GM12878 (cell line): ENCODE measurements around the gene TMEM167B. TPM values are rescaled to one million over a fixed set of nuclear protein-coding genes. Genes with fewer than 3 reads are reported as not detected.

Experiments
- ATAC-seq: fragments of 200-7000 bp; cut with Tn5 transposase; 3 replicates; pipeline ENCODE4 v1.9.1; 2020; ENCODE audit warnings: mild to moderate bottlenecking, moderate library complexity
- BruUV-seq: library from RNA; stranded (reverse); fragments of 400-500 nt; replicated peaks from 2 replicates; lab custom pipeline; 2021; lab: Mats Ljungman, UMichigan
- CTCF ChIA-PET: fragments of 300-600 bp; sonication (Branson Sonifier 250); formaldehyde crosslinking; extraction: SDS; loops from one replicate; lab custom pipeline; 2021; ENCODE audit warnings: inconsistent platforms; lab: Yijun Ruan, JAX
- POLR2A ChIA-PET: fragments of 350-600 bp; formaldehyde crosslinking; extraction: SDS; loops from one replicate; lab custom pipeline; 2021; ENCODE audit warnings: inconsistent platforms; lab: Charles Lee
- RAD21 ChIA-PET: fragments of 300-600 bp; sonication (Branson Sonifier 250); formaldehyde crosslinking; loops from one replicate; lab custom pipeline; 2023; ENCODE audit warnings: antibody characterized with exemption; ENCODE audit not compliant: unreplicated experiment; lab: Charles Lee
- SMC1A ChIA-PET: fragments of 300-600 bp; sonication (Branson Sonifier 250); formaldehyde crosslinking; loops from one replicate; lab custom pipeline; 2023; ENCODE audit not compliant: unreplicated experiment, uncharacterized antibody; lab: Charles Lee
- DNase-seq: peaks from one replicate; pipeline ENCODE4 v3.0.0-alpha.2; 2011; ENCODE audit warnings: low read depth, low spot score
- FAIRE-seq: peaks from 3 replicates; lab custom pipeline; 2011; peaks lifted over from hg19 to GRCh38; lab: Jason Lieb, UNC
- H2AFZ ChIP-seq: 2 replicates; pipeline ENCODE4 v1.6.0; 2011; ENCODE audit warnings: low read depth, low read length, control low read depth; ENCODE audit not compliant: control insufficient read depth
- H3K27ac ChIP-seq: 2 replicates; pipeline ENCODE4 v1.5.1; 2011; ENCODE audit warnings: control low read depth; ENCODE audit not compliant: control insufficient read depth, insufficient read depth
- H3K27me3 ChIP-seq, 2 experiments: replicated peaks in 1 of 2; 2 replicates each; pipeline versions ENCODE4 v1.6.0 to v1.6.1; 2011; ENCODE audit warnings: low read length in 1 of 2; ENCODE audit not compliant: control insufficient read depth in 2 of 2, insufficient read depth in 2 of 2
- H3K36me3 ChIP-seq, 2 experiments: 2 replicates each; pipeline ENCODE4 v1.5.1; 2011; ENCODE audit warnings: low read length in 1 of 2; ENCODE audit not compliant: control insufficient read depth in 2 of 2, insufficient read depth in 2 of 2
- H3K4me1 ChIP-seq: 2 replicates; pipeline ENCODE4 v1.6.1; 2011; ENCODE audit warnings: mild to moderate bottlenecking, low read length, moderate library complexity, mixed read lengths; ENCODE audit not compliant: control insufficient read depth, insufficient read depth
- H3K4me2 ChIP-seq: 2 replicates; pipeline ENCODE4 v1.6.0; 2011; ENCODE audit warnings: control low read depth; ENCODE audit not compliant: control insufficient read depth, insufficient read depth
- H3K4me3 ChIP-seq: fragments of 200-600 bp; sonication (generic); 2 replicates; pipeline ENCODE4 v1.5.1; 2016
- H3K79me2 ChIP-seq: 2 replicates; pipeline ENCODE4 v1.6.0; 2011; ENCODE audit warnings: low read length; ENCODE audit not compliant: control insufficient read depth, insufficient read depth
- H3K9ac ChIP-seq: 2 replicates; pipeline ENCODE4 v1.8.0; 2011; ENCODE audit warnings: low read length, control low read depth, mixed read lengths; ENCODE audit not compliant: control insufficient read depth, insufficient read depth
- H3K9me3 ChIP-seq: replicated peaks from 3 replicates; pipeline ENCODE4 v1.5.1; 2011; ENCODE audit warnings: mild to moderate bottlenecking, low read length; ENCODE audit not compliant: control insufficient read depth, insufficient read depth
- H4K20me1 ChIP-seq: 2 replicates; pipeline ENCODE4 v1.6.0; 2011; ENCODE audit not compliant: control insufficient read depth, insufficient read depth
- RAD21 ChIP-seq: IDR thresholded peaks from 2 replicates; pipeline ENCODE4 v1.6.1; 2011; ENCODE audit warnings: mild to moderate bottlenecking, low read depth, low read length, moderate library complexity; ENCODE audit not compliant: insufficient read depth
- RB1 ChIP-seq: fragments of 450-650 bp; formaldehyde crosslinking; IDR thresholded peaks from 2 replicates; pipeline ENCODE4 v1.6.1; 2017; ENCODE audit warnings: mild to moderate bottlenecking, borderline replicate concordance
- SMC3 ChIP-seq: IDR thresholded peaks from 2 replicates; pipeline ENCODE4 v1.6.1; 2011; ENCODE audit warnings: low read length, improper control_type of control experiment, borderline replicate concordance
- ZBTB4 ChIP-seq: fragments of 450-650 bp; formaldehyde crosslinking; IDR thresholded peaks from 2 replicates; pipeline ENCODE4 v1.4.0; 2022; ENCODE audit warnings: mild to moderate bottlenecking, moderate library complexity
- WGBS: methylation state at CpG from one replicate; pipeline ENCODE4 v1.1.6; 2016; ENCODE audit warnings: low lambda C conversion rate; ENCODE audit not compliant: insufficient replicate concordance, insufficient coverage; ENCODE audit errors: missing lambda C conversion rate; 5-methylcytosine and 5-hydroxymethylcytosine counted together
- in situ Hi-C: fragments of 300-500 bp; cut with MboI; formaldehyde crosslinking; loops from 9 replicates; pipeline ENCODE4 v1.14.3; 2018; ENCODE audit warnings: mixed read lengths
- intact Hi-C: fragments of 100-400 bp; cut with micrococcal nuclease; formaldehyde crosslinking; loops from one replicate; pipeline ENCODE4 v1.14.2; 2022; ENCODE audit not compliant: unreplicated experiment
- polyA plus RNA-seq, 11 experiments: library from polyadenylated mRNA; depleted of rRNA in 4 of 11; unstranded in 6 of 11; stranded (reverse) in 5 of 11; fragments of >200 nt; fragmentation: Nextera tagmentation in 4 of 11; fragmentation: Illumina TruSeq in 1 of 11; extraction: Ambion mirVana in 4 of 11; extraction: Trizol in 1 of 11; gene quantifications; 1 replicate in 1 of 11; 2 replicates in 10 of 11; pipeline versions ENCODE4 v1.2.1 to v1.2.3, GENCODE V29; 2011 to 2016; ENCODE audit warnings: inconsistent platforms in 2 of 11, missing spikeins in 2 of 11, low read depth in 1 of 11
- total RNA-seq, 4 experiments: library from RNA; depleted of rRNA in 3 of 4; stranded (reverse); fragments of >200 nt in 3 of 4; fragmentation: Illumina TruSeq in 1 of 4; extraction: Trizol in 1 of 4; gene quantifications; 2 replicates each; pipeline versions ENCODE4 v1.2.1 to v1.2.3, GENCODE V29; 2013 to 2021
- TF ChIP-seq, protein P1 (sequence below), 3 experiments: IDR thresholded peaks in 2 of 3; conservative IDR thresholded peaks in 1 of 3; 2 replicates each; pipeline ENCODE4 v1.5.1; 2011; ENCODE audit warnings: low read depth in 3 of 3, low read length in 3 of 3, mild to moderate bottlenecking in 3 of 3, control low read depth in 2 of 3, moderate library complexity in 2 of 3, inconsistent platforms in 1 of 3, mixed read lengths in 1 of 3; ENCODE audit not compliant: control insufficient read depth in 2 of 3, insufficient read depth in 1 of 3; ENCODE audit errors: extremely low read depth in 1 of 3

TMEM167B gene
- total and polyA plus RNA-seq, 10 of the 15 experiments (the other 5 are each of a cell fraction or from before 2014, with no cell fraction given) = 15.6 to 26.1 (median 21.1) TPM

GRCh38 chr1:109112056-109112651 is 21.6 kb downstream of the TMEM167B start:
- H4K20me1 ChIP-seq = no peaks in the 10 kb centered on the region
- peak overlapping the region; percentile 86 for H3K4me2 ChIP-seq
- peaks cover 8 to 11% of the 10 kb centered on the region in 2 experiments for H3K27me3 ChIP-seq
- ATAC-seq (peak; percentile 72), FAIRE-seq (peak; percentile 92), DNase-seq (no peak)
- ChIA-PET CTCF (interaction anchor here (0.6 to 8.3 kb wide), 32 partner anchors 10 to 421 kb away, joined by 3 to 57 read pairs (median 4); partner anchors contain the start of genes PRPF38B and TMEM167B), POLR2A (interaction anchor here (1.9 to 3.7 kb wide), 2 partner anchors 9 to 12 kb away, joined by 4 to 25 read pairs; no protein-coding TSS in a partner anchor), RAD21 (interaction anchor here (0.8 to 2.6 kb wide), 9 partner anchors 12 to 286 kb away, joined by 3 to 11 read pairs (median 4); partner anchors contain the start of genes TAF13 and TMEM167B), SMC1A (interaction anchor here (0.7 to 4.6 kb wide), 9 partner anchors 9 to 283 kb away, joined by 3 to 33 read pairs (median 4); partner anchors contain the start of gene WDR47)
- no peaks in the 10 kb centered on the region for H3K9me3 ChIP-seq
- H3K4me3 ChIP-seq = peak overlapping the region; percentile 45; the same call in 1 of the 2 replicates
- H3K79me2 ChIP-seq = no peaks in the 10 kb centered on the region
- TF ChIP-seq RAD21 (peak; percentile 81), RB1 (no peak), ZBTB4 (CRISPR knock-in tag) (no peak), SMC3 (peak; percentile 48; the same call in 1 of the 2 replicates)
- TF ChIP-seq, protein P1, sequence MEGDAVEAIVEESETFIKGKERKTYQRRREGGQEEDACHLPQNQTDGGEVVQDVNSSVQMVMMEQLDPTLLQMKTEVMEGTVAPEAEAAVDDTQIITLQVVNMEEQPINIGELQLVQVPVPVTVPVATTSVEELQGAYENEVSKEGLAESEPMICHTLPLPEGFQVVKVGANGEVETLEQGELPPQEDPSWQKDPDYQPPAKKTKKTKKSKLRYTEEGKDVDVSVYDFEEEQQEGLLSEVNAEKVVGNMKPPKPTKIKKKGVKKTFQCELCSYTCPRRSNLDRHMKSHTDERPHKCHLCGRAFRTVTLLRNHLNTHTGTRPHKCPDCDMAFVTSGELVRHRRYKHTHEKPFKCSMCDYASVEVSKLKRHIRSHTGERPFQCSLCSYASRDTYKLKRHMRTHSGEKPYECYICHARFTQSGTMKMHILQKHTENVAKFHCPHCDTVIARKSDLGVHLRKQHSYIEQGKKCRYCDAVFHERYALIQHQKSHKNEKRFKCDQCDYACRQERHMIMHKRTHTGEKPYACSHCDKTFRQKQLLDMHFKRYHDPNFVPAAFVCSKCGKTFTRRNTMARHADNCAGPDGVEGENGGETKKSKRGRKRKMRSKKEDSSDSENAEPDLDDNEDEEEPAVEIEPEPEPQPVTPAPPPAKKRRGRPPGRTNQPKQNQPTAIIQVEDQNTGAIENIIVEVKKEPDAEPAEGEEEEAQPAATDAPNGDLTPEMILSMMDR (IDR thresholded peaks at IDR 0.05 in 2 of 3, conservative IDR thresholded peaks at IDR 0.05 in 1 of 3; ENCODE audit: control insufficient read depth in 2 of 3, extremely low read depth in 1 of 3, insufficient read depth in 1 of 3, low read depth in 3 of 3, low read length in 3 of 3) = peak; percentile 44 to 67 (median 56); a peak in 5 of 6 replicates
- no TSS peak for BruUV-seq
- in situ Hi-C loops = no loop called here
- H3K27ac ChIP-seq = no peak overlapping the region
- H3K9ac ChIP-seq = no peak overlapping the region
- intact Hi-C loops = loop anchor here (1.0 to 10.0 kb wide), 9 partner anchors 12 to 284 kb away; partner anchors contain the start of genes CLCC1, SORT1 and WDR47
- 34% methylated on average over 10 of the region's 10 CpGs for WGBS
- no peaks in the 10 kb centered on the region for H3K36me3 ChIP-seq
- H3K4me1 ChIP-seq = peaks cover 15% of the 10 kb centered on the region
- peak overlapping the region; percentile 83 for H2AFZ ChIP-seq
